HL-60/S4 treated with phorbol 12-myristate 13-acetate at 8.2 ng/mL for 4 days and 3 days (cell line): ENCODE results near the gene DAAM2.

Experiments
- in situ Hi-C: fragments of 300-500 bp; cut with MboI; formaldehyde crosslinking; loops from 2 replicates; pipeline ENCODE4 v1.15.0; 2022; ENCODE audit warnings: low sequenced_read_pairs

DAAM2 gene

DNA sequence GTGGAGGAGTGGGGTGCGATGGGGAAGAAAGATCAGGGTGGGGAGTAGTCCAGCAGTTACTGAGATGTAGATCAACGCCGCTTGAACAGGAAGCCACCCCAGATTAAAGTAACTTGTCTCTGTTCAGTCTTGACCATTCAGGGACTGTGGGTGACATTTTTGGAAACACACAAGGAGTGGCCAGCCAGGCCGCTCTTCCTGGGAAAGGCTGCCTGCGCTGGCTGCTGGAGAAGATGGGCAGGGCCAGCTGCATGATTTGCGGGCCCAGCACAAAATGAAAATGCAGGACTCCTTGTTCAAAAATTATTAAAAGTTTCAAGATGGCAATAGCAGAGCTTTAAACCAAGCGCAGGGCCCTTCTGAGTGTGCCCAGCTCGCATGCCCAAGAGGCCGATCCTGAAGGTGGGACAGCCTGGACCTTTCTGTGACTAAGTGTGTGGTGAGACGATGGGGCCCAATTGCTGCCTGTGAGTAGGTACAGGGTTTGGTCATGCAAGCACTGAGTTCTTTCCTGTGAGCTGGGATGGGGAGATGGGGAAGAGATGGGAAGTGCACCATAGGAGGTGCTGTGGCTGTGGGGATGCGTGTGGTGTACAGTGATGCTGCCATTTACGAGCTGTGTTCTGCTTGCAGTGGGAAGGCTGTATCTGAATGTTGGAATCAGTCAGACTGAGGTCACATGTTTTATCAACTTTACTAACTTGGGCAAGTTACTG is 51.3 kb downstream of the DAAM2 start:
- in situ Hi-C loops: no loop called here

DNA sequence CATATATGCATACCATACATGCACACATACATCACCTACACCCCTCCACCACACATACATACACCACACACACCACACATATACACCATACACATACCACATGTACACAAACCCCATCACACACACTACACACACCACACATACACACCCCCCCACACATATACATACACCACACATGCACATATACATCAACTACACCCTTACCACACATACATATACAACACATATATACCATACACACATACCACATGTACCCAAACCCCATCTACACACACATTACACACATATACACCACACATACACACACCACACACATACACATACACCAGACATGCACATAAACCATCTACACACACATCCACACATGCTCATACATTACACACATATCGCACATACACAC is 52.7 kb downstream of the DAAM2 start:
- in situ Hi-C loops: no loop called here

GRCh38 chr6:39847221-39847620 is 55.0 kb downstream of the DAAM2 start:
- in situ Hi-C loops: no loop called here

- in situ Hi-C loops: no loop called here
These were observed 56.0 kb downstream of the DAAM2 start for GRCh38 chr6:39848171-39848570.

GRCh38 chr6:39849228-39849627 is 57.1 kb downstream of the DAAM2 start:
- in situ Hi-C loops: no loop called here

GRCh38 chr6:39849764-39850163 is 57.6 kb downstream of the DAAM2 start:
- in situ Hi-C loops: no loop called here

DNA sequence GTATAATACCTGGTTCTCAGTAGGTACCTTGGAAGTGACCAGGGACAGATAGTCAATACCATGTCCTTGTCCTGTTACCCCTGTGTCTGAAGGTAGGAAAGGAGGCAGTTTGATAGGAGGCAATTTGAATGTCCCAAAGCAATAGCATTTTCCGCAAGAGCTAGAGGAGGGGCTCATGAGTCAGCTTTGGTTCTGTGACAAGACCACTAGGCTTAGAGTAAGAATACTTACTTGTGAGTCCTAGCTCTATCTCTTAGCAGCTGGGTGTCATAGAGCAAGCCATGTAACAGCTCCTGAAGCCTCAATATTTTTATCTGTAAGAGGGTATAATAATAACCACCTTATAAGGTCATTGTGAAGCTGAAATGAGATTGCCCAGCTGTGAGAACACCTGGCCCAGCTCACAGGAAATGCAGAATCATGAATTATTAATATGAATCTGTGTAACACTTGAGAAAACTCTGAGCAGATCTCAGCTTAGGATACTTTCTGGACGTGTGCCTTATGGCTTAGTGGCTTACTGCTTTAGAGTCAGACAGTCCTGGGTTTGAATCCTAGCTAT is 58.6 kb downstream of the DAAM2 start:
- in situ Hi-C loops: no loop called here

GRCh38 chr6:39851331-39851730 is 59.2 kb downstream of the DAAM2 start:
- in situ Hi-C loops: no loop called here

DNA sequence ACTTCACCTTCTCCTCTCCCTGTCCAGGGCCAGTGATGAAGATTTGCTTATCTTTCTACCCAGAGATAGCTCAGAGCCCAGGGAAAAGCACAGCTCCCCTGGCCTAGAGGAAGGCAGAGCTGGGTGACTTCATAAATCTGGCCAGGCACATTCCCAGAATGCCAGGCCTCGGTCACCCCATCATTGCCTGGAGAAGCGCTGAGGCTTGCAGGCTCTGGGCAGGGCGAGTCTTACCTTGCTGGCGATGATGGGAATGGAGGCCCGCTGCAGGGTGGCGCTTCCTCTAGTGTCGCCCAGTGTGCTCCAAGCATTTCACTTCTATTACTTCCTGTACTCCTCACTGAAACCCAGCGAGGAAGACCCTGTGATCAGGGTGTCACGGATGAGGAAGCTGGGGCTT is 60.1 kb downstream of the DAAM2 start:
- in situ Hi-C loops: no loop called here

GRCh38 chr6:39853604-39854003 is 61.4 kb downstream of the DAAM2 start:
- in situ Hi-C loops: no loop called here

- in situ Hi-C loops: no loop called here
These were observed 63.3 kb downstream of the DAAM2 start for GRCh38 chr6:39855356-39855995.

- in situ Hi-C loops: no loop called here
These were observed 66.8 kb downstream of the DAAM2 start for GRCh38 chr6:39859025-39859424.

DNA sequence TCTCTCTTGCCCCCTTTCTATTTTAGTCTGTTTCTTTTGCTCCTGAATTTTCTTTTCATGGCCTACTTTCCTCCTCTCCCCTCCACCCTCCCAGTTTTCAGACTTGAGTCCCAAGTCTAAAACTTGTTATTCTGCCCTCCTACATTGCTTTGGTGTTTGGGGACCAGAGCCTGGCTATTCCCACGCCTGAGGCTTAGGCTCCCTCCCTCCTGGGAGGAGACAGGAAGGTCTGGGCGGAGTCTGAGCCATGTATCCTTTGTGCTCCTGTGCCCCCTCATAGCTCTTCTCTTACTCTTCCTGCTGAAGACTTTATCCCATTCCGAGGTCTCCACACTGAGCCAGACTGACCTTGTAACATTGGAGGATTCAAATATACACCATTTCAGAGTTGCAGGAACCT is 69.5 kb downstream of the DAAM2 start:
- in situ Hi-C loops: no loop called here

DNA sequence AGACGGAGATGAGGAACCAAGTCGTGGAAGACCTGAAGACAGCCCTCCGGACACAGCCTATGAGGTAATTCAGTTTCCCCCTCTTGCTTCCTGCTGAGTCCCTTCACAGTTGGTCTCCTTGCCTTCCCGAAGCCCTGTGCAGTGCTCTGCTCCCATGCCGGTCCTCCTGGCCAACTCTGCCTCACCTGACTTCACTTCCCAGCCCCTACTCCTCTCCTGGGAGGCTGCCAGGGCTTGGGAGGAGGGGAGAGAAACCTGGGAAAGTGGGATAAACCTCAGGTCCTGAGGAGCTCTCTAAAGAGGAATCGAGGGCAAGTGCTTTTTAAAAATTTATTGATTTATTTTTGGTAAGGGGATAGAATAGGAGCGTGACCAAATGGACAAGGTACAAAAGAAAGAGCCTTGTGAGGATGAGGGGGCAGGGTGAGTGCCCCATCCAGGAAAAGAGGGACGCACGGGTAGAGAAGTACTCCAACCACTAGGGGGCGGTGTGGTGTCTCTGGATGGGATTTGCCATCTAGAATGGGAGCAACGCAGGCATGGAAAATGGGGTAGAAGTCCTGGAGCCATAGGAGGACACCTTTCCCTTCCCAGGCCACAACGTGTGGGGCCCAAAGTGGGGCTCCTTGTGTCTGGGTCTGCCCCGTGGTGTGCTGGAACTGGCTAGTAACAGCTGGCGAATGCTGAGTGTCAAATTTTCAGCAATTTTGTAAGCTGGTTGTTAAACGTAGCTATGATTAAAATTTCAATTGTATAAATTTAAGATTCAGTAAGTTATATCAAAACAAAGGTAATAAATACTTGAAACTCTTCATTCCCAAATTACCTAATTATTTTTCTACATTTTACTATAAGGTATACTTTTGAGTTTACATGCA is 73.1 kb downstream of the DAAM2 start:
- in situ Hi-C loops: no loop called here

GRCh38 chr6:39867592-39867991 is 75.4 kb downstream of the DAAM2 start:
- in situ Hi-C loops: no loop called here

DNA sequence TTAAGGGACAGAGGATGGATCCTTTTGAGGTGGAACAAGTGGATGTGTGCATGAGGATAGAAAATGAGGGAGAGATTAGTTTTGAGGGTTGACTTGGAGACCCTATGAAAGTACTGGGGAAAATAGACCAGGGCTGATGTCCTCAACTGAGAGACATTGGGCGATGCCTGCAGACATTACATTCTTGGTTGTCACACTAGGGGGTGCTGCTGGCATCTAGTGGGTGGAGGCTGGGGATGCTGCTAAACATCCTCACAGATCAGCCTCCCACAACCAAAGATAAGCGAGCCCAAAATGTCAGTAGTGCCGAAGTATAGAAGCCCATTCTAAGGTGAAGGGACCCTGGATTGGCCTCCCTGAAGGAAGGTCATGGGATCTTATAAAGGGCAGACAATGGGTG is 78.8 kb downstream of the DAAM2 start:
- in situ Hi-C loops: no loop called here

DNA sequence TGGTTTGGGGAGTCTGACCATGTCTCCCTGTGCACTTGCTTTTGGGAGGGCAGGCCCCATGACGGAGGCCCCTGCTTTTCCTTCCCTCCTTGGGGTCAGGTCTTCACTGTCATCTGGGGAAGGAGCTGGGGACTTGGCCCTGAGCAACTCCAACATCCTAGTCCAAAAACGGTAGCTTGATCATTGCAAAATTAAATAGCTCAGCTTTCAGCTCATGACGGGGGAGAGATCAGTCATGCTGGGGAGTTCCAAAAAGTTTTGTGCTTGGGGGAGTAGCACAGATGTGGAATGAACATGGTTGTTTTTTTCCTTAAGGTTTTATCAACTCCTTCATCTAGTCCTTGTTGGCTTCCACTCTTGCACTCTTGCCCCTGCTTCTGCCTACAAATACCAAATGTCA is 81.3 kb downstream of the DAAM2 start:
- in situ Hi-C loops: no loop called here

- in situ Hi-C loops: no loop called here
These were observed 83.9 kb downstream of the DAAM2 start for GRCh38 chr6:39876111-39876510.

DNA sequence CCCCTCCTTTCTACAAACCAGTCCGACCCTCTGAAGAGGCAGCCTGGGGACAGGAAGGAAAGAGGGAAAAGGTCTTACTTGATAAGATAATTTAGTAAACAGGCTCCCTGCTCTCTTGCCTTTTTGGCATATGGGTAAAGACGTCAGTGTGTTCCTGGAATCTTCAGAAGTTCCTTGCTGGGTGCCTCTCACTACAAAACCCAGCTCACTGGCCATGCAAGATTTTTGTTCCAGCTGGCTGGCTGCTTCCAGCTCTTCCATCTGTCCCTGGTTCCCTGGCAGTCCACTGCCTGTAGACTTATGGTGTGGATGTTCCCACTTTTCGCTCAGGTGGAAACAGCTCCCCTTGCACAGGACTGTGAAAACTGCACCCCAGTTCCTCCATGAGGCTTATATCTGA is 84.7 kb downstream of the DAAM2 start:
- in situ Hi-C loops: no loop called here

DNA sequence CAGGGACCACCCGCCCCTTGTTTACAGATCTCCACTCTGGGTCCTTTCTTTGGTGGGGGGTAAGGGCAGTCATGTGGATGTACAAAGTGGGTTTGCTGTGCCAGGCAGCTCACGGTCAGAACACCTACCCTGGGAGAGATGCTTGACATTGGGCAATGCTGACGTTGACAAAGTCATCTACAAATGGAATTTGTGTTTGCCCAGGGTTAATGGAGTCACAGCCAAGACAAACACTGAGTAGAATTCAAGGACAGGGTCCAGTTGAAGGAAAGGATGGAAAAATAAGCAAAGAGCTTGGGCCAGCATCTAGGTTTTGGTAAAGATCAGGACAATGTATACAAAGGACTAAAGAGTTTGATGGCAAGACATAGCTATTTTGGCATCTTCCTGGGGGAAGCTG is 87.4 kb downstream of the DAAM2 start:
- in situ Hi-C loops: no loop called here

GRCh38 chr6:39880594-39880993 is 88.4 kb downstream of the DAAM2 start:
- in situ Hi-C loops: no loop called here
